NCI-H1436 (cell line): ENCODE results near the gene VSTM5.
"Not testable (repeated sequence)": the region's sequence is repeated elsewhere in the genome, so short reads cannot be mapped to it uniquely, and the experiment has no call there.

Experiments used
- DNase-seq: peaks from one replicate; lab custom pipeline; 2025; lab: John Stamatoyannopoulos, UW

VSTM5 gene

DNA sequence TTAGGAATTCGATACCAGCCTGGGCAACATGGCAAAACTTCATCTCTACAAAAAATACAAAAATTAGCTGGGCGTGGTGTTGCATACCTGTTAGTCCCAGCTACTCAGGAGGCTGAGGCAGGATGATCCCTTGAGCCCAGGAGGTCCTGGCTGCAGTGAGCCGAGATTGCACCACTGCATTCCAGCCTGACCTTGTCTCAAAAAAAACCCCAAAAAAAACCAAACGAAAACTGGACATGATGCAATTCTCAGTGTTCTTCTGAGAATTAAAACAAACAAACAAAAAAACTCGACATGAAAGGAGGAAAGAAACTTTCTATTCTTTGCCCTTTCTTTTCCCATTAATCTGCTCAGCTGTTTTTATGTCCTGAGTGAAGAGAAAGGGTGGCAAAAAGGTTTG is 58.9 kb downstream of the VSTM5 start:
- no peak for DNase-seq

- no peak for DNase-seq
These were observed 65.5 kb downstream of the VSTM5 start for GRCh38 chr11:93784935-93785360.

GRCh38 chr11:93784145-93784934 is 66.1 kb downstream of the VSTM5 start, which contains the start of gene MED17:
MED17 (plus strand) TSS chr11:93784282; CDS start chr11:93784514, 232 bp downstream.
- peak; percentile 93 for DNase-seq

- DNase-seq: no peak
These were observed 66.7 kb downstream of the VSTM5 start for GRCh38 chr11:93783765-93784144.

- no peak for DNase-seq
These were observed 67.1 kb downstream of the VSTM5 start for GRCh38 chr11:93783362-93783761.

DNA sequence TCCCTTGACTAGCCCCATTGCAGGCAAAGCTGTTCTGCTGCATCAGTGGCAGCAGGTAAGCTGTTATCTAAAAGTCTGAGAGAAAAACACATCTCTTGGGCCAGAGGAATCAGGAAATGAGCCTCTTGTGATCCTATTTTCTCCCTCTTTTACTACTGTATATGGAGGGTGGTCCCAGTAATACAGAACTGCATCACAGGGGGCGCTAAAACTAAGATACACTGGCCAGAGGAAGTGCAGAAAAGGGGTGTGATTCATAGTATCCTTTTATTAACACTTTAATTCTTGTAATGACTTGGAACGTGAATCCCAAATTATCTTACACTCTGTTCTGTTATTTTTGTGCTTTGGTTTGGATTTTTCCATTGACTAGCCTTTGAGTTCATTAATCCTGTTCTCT is 75.1 kb downstream of the VSTM5 start:
- DNase-seq: no peak

GRCh38 chr11:93774560-93774959 is 75.9 kb downstream of the VSTM5 start:
- not testable (repeated sequence) for DNase-seq

DNA sequence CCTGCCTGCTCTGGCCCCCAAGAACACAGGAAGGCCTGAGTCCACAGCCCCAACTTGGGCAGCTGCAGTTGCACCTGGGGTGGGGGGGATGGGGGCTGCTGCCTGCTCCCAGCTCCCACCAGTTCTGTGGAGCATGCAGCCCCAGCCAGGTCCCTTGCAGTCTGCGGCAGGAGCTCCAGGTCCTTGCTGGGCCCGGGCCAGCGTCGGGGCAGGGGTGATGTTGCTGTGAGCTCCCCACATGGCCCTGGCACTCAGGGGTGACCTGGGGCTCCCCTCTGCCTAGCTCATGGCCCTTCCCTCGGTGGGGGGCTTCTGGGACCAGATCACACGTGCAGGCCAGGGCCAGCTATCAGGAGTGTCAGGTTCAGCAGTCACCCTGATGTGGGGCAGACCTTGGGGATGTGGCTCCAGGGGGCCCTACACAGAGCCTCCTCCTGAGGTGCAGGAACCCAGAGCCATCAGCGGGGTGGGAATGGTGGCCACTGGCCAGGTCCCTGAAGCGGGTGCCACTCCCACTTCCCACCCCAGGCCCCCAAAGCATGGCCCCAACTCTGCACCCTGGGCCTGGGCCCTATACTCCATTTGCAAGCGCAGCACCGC is 76.7 kb downstream of the VSTM5 start:
- DNase-seq: no peak

- DNase-seq: no peak
These were observed 77.4 kb downstream of the VSTM5 start for GRCh38 chr11:93773045-93773477.

DNA sequence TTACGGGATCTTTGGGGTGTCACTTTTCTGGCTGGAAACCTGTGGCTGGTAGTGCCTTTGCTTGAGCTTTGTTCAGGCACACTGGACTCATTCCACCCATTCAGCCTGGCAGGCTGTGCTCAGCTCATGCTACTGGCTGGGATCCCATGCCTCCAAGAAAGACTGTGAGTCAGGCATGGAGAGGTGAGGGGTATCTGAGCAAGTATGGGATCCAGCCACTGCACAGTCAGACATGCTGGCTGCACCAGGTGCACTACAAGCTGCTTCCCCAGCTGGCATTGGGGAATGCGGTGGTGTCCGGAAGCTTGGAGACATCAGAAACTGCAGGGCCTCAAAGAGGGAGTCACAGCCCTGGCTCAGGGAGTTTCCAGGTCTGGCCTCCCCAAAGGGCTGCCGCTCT is 78.3 kb downstream of the VSTM5 start:
- DNase-seq: no peak

DNA sequence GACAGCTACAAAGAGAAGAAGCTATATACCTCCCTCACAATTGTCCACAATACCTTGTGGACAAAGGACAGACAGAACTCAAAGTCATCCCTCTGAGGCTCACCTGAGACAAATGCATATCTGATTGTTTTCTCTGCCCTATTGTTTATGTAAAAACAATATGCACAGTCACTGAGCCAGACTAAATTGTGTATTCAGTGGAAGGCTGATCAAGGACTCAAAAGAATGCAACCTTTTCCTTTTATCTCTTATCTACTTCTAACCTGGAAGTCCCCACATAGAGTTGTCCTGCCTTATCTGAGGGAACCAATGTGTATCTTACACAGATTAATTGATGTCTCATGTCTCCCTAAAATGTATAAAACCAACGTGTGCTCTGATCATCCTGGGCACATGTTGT is 80.3 kb downstream of the VSTM5 start:
- DNase-seq: no peak
